Activated naive CD8-positive, alpha-beta T cell treated with anti-CD3 and anti-CD28 coated beads for 36 hours (primary cell): Measurements from ENCODE around the gene TP53I3. TPM values are rescaled to one million over a fixed set of nuclear protein-coding genes. Genes with fewer than 3 reads are reported as not detected.
A peak's percentile ranks its signal among the peaks of the same experiment; 100 is the strongest.
"Not testable (repeated sequence)": the region's sequence is repeated elsewhere in the genome, so short reads cannot be mapped to it uniquely, and the experiment has no call there.

Source experiments
- DNase-seq: peaks from one replicate; pipeline ENCODE4 v3.0.0; 2021
- H3K27ac Mint-ChIP-seq: one replicate; pipeline ENCODE4 v1.8.0; 2022; ENCODE audit warnings: mild to moderate bottlenecking, moderate library complexity, mixed read lengths
- H3K27me3 Mint-ChIP-seq: one replicate; pipeline ENCODE4 v1.8.0; 2022; ENCODE audit warnings: mild to moderate bottlenecking, mixed read lengths
- H3K36me3 Mint-ChIP-seq: one replicate; pipeline ENCODE4 v1.8.0; 2021; ENCODE audit warnings: mild to moderate bottlenecking, mixed read lengths
- H3K4me1 Mint-ChIP-seq: one replicate; pipeline ENCODE4 v1.8.0; 2021; ENCODE audit warnings: mixed read lengths
- H3K4me3 Mint-ChIP-seq: one replicate; pipeline ENCODE4 v1.8.0; 2022; ENCODE audit warnings: mild to moderate bottlenecking, moderate library complexity, mixed read lengths
- H3K9me3 Mint-ChIP-seq: one replicate; pipeline ENCODE4 v1.8.0; 2022; ENCODE audit warnings: mixed read lengths
- total RNA-seq, 2 experiments: library from RNA; stranded (reverse); gene quantifications; one replicate each; pipeline ENCODE4 v1.2.3, GENCODE V29; 2021

TP53I3 gene
- 1 to 10 TPM; 1.8 to 2.3 TPM for total RNA-seq

- Mint-ChIP-seq H3K4me3 (peak within 1 kb of the TSS; percentile 87), H3K27ac (peak within 1 kb of the TSS; percentile 84), H3K27me3 (no peaks in the 10 kb centered on the region), H3K4me1 (peaks cover 14% of the 10 kb centered on the region), H3K9me3 (no peaks in the 10 kb centered on the region), H3K36me3 (peaks cover 6% of the 10 kb centered on the region)
- DNase-seq, result peak; percentile 89
Measured at GRCh38 chr2:24084386-24085199, at the start of gene TP53I3. Gene TP53I3 (minus strand): TSS chr2:24084834. CDS start chr2:24084326, 508 bp downstream.

- no peaks in the 10 kb centered on the region for H3K36me3 Mint-ChIP-seq
- H3K27me3 Mint-ChIP-seq, result no peaks in the 10 kb centered on the region
- H3K9me3 Mint-ChIP-seq, result peaks cover 5% of the 10 kb centered on the region
- no peak for DNase-seq
- H3K4me3 Mint-ChIP-seq, result no peak overlapping the region
- no peak overlapping the region for H3K27ac Mint-ChIP-seq
- H3K4me1 Mint-ChIP-seq, result peaks cover 3% of the 10 kb centered on the region
Measured at GRCh38 chr2:24132543-24132942, 47.9 kb upstream of the TP53I3 start.

- Mint-ChIP-seq H3K36me3 (no peaks in the 10 kb centered on the region), H3K27ac (no peak overlapping the region), H3K27me3 (no peaks in the 10 kb centered on the region), H3K4me1 (peaks cover 18% of the 10 kb centered on the region), H3K9me3 (no peaks in the 10 kb centered on the region), H3K4me3 (no peak overlapping the region)
- DNase-seq, result no peak
Measured at GRCh38 chr2:24125956-24126355, 41.3 kb upstream of the TP53I3 start.

GRCh38 chr2:24123922-24124580 lies 39.4 kb upstream of the TP53I3 start:
- Mint-ChIP-seq H3K4me3 (peak overlapping the region; percentile 83), H3K9me3 (no peaks in the 10 kb centered on the region), H3K36me3 (no peaks in the 10 kb centered on the region), H3K27me3 (no peaks in the 10 kb centered on the region), H3K4me1 (peaks cover 15% of the 10 kb centered on the region), H3K27ac (peak overlapping the region; percentile 81)
- DNase-seq, result no peak

- peaks cover 15% of the 10 kb centered on the region for H3K4me1 Mint-ChIP-seq
- H3K36me3 Mint-ChIP-seq, result no peaks in the 10 kb centered on the region
- peak within 1 kb of the TSS; percentile 81 for H3K27ac Mint-ChIP-seq
- no peaks in the 10 kb centered on the region for H3K27me3 Mint-ChIP-seq
- DNase-seq, result peak; percentile 79
- H3K4me3 Mint-ChIP-seq, result peak within 1 kb of the TSS; percentile 83
- no peaks in the 10 kb centered on the region for H3K9me3 Mint-ChIP-seq
Measured at GRCh38 chr2:24123195-24123921, 38.7 kb upstream of the TP53I3 start, which contains the start of the genes FAM228B and PFN4. Gene FAM228B (plus strand): TSS chr2:24123469. CDS start chr2:24124362, 893 bp downstream. Gene PFN4 (minus strand): TSS chr2:24123334. CDS start chr2:24122535, 799 bp downstream.

- no peaks in the 10 kb centered on the region for H3K9me3 Mint-ChIP-seq
- peaks cover 15% of the 10 kb centered on the region for H3K4me1 Mint-ChIP-seq
- H3K27me3 Mint-ChIP-seq, result no peaks in the 10 kb centered on the region
- H3K4me3 Mint-ChIP-seq, result peak overlapping the region; percentile 79
- no peaks in the 10 kb centered on the region for H3K36me3 Mint-ChIP-seq
- DNase-seq, result no peak
- peak overlapping the region; percentile 57 for H3K27ac Mint-ChIP-seq
Measured at GRCh38 chr2:24122366-24123194, 37.9 kb upstream of the TP53I3 start.

- H3K27ac Mint-ChIP-seq, result no peak overlapping the region
- H3K27me3 Mint-ChIP-seq, result no peaks in the 10 kb centered on the region
- no peaks in the 10 kb centered on the region for H3K36me3 Mint-ChIP-seq
Measured at GRCh38 chr2:24121469-24121868, 36.8 kb upstream of the TP53I3 start.

GRCh38 chr2:24121066-24121465 lies 36.4 kb upstream of the TP53I3 start:
- no peak overlapping the region for H3K27ac Mint-ChIP-seq

More at GRCh38 chr2:24121469-24121868, 36.8 kb upstream of the TP53I3 start:
- Mint-ChIP-seq H3K4me3 (no peak overlapping the region), H3K4me1 (peaks cover 15% of the 10 kb centered on the region), H3K9me3 (no peaks in the 10 kb centered on the region)
- no peak for DNase-seq

GRCh38 chr2:24117902-24118301 lies 33.3 kb upstream of the TP53I3 start:
- Mint-ChIP-seq H3K36me3 (no peaks in the 10 kb centered on the region), H3K27ac (no peak overlapping the region), H3K27me3 (no peaks in the 10 kb centered on the region), H3K9me3 (no peaks in the 10 kb centered on the region), H3K4me1 (peaks cover 6% of the 10 kb centered on the region), H3K4me3 (no peak overlapping the region)
- DNase-seq, result no peak

More at GRCh38 chr2:24121066-24121465, 36.4 kb upstream of the TP53I3 start:
- Mint-ChIP-seq H3K4me3 (no peak overlapping the region), H3K36me3 (no peaks in the 10 kb centered on the region), H3K4me1 (peaks cover 15% of the 10 kb centered on the region), H3K27me3 (no peaks in the 10 kb centered on the region), H3K9me3 (no peaks in the 10 kb centered on the region)
- no peak for DNase-seq

- no peak for DNase-seq
- no peaks in the 10 kb centered on the region for H3K36me3 Mint-ChIP-seq
- H3K4me1 Mint-ChIP-seq, result no peaks in the 10 kb centered on the region
- no peak overlapping the region for H3K27ac Mint-ChIP-seq
- H3K27me3 Mint-ChIP-seq, result no peaks in the 10 kb centered on the region
- no peak overlapping the region for H3K4me3 Mint-ChIP-seq
- no peaks in the 10 kb centered on the region for H3K9me3 Mint-ChIP-seq
Measured at GRCh38 chr2:24115057-24115456, 30.4 kb upstream of the TP53I3 start.

- H3K27ac Mint-ChIP-seq, result no peak overlapping the region
- H3K27me3 Mint-ChIP-seq, result no peaks in the 10 kb centered on the region
- no peak overlapping the region for H3K4me3 Mint-ChIP-seq
- H3K9me3 Mint-ChIP-seq, result peaks cover 19% of the 10 kb centered on the region
- H3K36me3 Mint-ChIP-seq, result peaks cover 1% of the 10 kb centered on the region
- H3K4me1 Mint-ChIP-seq, result no peaks in the 10 kb centered on the region
- no peak for DNase-seq
Measured at GRCh38 chr2:24111407-24111901, 26.8 kb upstream of the TP53I3 start.

- H3K36me3 Mint-ChIP-seq, result peaks cover 1% of the 10 kb centered on the region
- H3K4me1 Mint-ChIP-seq, result no peaks in the 10 kb centered on the region
- H3K27me3 Mint-ChIP-seq, result no peaks in the 10 kb centered on the region
- no peak for DNase-seq
- no peak overlapping the region for H3K4me3 Mint-ChIP-seq
- H3K27ac Mint-ChIP-seq, result no peak overlapping the region
- peaks cover 21% of the 10 kb centered on the region for H3K9me3 Mint-ChIP-seq
Measured at GRCh38 chr2:24110660-24111303, 26.1 kb upstream of the TP53I3 start.

- not testable (repeated sequence) for H3K36me3 Mint-ChIP-seq, H3K27me3 Mint-ChIP-seq, H3K4me1 Mint-ChIP-seq, H3K27ac Mint-ChIP-seq, H3K4me3 Mint-ChIP-seq, DNase-seq
- H3K9me3 Mint-ChIP-seq, result peaks cover 23% of the 10 kb centered on the region
Measured at GRCh38 chr2:24109431-24109830, 24.8 kb upstream of the TP53I3 start.

- Mint-ChIP-seq H3K27ac (no peak overlapping the region), H3K27me3 (no peaks in the 10 kb centered on the region), H3K4me3 (no peak overlapping the region), H3K36me3 (peaks cover 4% of the 10 kb centered on the region), H3K4me1 (no peaks in the 10 kb centered on the region), H3K9me3 (peaks cover 23% of the 10 kb centered on the region)
- DNase-seq, result no peak
Measured at GRCh38 chr2:24107336-24107735, 22.7 kb upstream of the TP53I3 start.
